HG03066 (cell line): ENCODE data around the gene KSR2.
"Not testable (repeated sequence)": the region's sequence is repeated elsewhere in the genome, so short reads cannot be mapped to it uniquely, and the experiment has no call there.

Source experiments
- ATAC-seq: cut with Tn5 transposase; IDR thresholded peaks from one replicate; pipeline ENCODE4 v1.9.1; 2021; ENCODE audit warnings: low read depth; ENCODE audit not compliant: unreplicated experiment

The KSR2 gene

DNA sequence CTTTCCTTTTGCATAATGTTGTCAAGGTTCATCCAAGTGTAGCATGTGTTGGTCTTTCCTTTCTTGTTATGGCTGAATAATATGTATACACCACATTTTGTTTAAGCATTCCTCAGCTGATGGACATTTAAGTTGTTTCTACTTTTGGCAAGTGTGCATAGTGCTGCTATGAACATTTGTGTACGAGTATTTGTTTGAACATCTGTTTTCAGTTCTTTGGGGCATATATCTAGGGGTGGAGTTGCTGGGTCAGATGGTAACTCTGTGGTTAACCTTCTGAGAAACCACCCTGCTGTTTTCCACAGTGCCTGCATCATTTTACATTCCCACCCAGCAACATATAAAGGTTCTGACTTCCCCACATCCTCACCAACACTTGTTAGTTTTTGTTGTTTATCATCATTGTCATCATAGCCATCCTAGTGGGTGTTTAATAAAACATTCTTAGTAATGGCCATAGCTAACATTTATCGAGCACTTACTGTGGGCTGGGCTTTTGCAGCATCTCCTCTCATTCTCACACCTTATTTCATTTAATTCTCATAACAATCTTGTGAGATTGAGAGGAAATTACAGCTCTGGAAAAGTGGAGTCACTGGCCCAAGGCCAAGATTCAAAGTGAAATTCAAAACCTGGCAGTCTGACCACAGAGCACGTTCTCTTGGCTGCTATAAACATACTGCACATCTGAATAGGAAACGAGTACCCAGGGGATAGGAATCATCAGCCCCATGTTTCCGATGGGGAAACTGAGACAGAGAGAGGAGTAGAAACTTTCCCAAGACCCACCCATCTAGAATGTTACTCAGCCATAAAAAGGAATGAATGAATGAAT is 193.6 kb downstream of the KSR2 start:
- no peak for ATAC-seq

GRCh38 chr12:117768860-117769259 is 199.9 kb downstream of the KSR2 start:
- ATAC-seq = no peak

GRCh38 chr12:117766008-117766407 is 202.8 kb downstream of the KSR2 start:
- ATAC-seq = no peak

GRCh38 chr12:117762143-117762542 is 206.6 kb downstream of the KSR2 start:
- ATAC-seq = no peak

- ATAC-seq = no peak
These were observed 207.2 kb downstream of the KSR2 start for GRCh38 chr12:117761528-117762100.

DNA sequence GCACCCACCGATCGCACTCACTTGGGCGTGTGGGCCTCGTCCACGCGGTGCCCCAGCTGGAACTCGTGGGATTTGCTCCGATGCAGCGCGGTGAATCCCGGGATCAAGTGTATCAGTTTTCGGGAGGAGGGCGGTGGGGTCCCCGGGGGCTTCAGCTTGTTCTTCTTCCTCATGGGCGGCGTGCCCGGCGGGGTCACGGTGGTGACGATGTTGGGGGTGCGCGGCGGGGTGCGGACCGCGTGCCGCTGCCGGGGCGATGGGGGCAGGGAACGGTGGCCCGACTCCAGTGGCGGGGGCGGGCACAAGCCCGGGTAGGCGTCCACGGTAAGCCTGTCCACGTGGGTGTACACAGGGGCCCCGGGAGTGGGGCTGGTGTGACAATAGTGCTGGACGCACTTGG is 207.8 kb downstream of the KSR2 start:
- no peak for ATAC-seq

- ATAC-seq = no peak
These were observed 218.1 kb downstream of the KSR2 start for GRCh38 chr12:117750657-117751056.

DNA sequence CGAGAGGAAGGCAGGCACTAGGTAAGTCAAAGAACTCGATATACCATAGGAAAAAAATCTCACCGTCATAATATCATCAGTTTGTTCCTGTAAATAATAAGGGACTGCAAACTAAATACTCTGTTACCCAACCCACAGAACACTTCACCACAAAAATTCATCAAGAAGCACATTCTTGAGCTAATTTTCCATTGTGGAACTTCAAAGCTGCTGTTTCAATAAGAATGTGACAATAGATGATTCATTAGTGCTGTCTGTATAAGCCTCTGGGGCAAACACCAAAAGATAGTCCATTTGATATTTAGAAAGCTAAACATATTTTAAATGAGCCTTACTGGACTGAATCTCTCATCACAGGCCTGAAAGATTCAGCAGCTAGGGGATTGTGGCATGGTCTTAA is 219.4 kb downstream of the KSR2 start:
- ATAC-seq = no peak

DNA sequence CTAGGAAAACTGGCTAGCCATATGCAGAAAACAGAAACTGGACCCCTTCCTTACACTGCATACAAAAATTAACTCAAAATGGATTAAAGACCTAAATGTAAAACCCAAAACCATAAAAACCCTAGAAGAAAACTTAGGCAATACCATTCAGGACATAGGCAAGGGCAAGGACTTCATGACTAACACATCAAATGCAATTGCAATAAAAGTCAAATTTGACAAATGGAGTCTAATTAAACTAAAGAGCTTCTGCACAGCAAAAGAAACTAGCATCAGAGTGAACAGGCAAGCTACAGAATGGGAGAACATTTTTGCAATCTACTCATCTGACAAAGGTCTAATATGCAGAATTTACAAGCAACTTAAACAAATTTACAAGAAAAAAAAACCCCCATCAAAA is 222.4 kb downstream of the KSR2 start:
- ATAC-seq = not testable (repeated sequence)

DNA sequence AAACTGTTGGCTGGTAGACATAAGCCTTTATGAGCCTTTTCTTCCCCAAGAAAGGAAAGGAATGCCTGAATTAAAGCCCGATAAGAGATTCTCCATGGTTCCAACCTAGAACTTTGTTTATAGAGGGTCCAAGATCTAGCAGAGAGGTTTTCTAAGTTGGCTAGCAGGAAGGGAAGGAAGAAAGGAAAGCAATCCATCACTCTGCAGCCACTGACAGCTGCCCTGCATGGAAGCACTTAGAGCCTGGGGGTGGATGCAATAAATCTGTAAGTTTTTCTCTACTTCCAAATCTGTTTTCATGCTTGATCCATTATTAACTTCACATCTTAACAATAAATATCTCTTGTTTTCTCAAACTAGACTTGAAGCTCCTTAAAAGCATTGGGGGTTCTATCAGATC is 224.4 kb downstream of the KSR2 start:
- ATAC-seq = no peak

GRCh38 chr12:117743761-117744160 is 225.0 kb downstream of the KSR2 start:
- no peak for ATAC-seq

DNA sequence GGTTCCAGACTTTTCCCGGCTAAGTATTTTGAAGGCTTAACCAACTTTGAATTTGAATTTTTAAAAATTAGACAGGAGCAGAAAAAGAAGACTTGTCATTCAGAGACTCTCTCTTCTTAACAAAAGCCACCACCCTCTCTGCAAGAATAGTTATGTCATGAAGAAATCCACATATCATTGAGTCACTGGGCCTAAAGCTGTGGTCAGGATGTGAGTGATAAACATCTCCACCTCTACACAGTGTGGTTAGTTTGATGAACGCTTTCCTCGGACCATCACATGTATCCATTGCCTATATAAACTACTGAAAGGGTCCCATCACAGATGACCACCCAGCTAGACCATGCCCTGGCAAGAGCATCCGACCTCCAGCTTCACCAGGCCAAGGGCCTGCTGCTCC is 226.1 kb downstream of the KSR2 start:
- ATAC-seq = no peak

DNA sequence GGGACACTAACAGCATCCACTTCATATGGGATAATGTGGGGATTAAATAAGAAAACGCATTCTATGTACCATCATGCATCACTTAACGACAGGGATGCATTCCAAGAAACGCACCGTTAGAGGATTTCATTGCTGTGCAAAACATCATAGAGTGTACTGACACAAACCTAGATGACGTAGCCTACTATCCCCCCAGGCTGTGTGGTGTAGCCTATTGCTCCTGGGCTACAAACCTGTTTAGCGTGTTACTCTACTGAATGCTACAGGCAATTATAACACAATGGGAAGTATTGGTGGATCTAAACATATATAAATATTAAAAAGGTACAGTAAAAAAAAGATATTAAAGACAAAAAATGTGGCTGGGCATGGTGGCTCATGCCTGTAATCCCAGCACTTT is 230.6 kb downstream of the KSR2 start:
- ATAC-seq = no peak

GRCh38 chr12:117733549-117733805 is 235.3 kb downstream of the KSR2 start:
- ATAC-seq = no peak

DNA sequence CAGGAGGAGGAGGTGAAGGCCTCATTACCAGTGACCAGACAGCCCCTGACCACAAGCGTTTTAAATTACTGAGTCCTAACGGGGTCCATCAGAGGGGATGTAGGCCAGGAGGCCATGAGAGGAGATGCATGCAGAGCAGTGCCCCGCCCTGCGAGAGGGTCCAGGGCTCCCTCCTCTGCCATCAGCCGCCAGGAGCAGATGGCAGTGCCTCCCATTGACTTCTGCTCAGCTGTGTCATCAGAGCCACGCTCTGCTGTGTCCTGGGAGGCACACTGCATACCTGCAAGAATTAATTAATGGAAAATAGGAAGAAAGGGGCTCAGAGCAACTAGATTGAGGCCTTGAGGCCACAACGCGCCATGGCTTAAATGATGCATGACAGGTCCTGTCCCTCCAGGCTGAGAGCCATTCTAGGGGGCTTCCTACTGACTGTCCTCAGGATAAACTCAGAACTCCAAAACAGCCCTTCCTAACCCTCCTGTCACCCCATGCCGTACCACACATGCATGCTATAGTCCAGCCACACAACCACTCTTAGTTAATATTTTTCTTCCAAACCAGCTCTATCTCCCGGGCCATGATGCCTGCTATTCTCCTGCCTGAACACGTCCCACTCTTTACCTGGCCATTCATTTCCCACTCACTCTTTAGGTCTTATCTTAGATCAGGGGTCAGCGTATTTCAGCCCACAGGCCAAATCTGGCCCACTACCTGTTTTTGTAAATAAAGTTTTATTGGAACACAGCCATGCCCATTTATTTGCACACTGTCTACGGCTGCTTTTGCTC is 235.8 kb downstream of the KSR2 start:
- ATAC-seq = no peak

GRCh38 chr12:117731131-117731530 is 237.7 kb downstream of the KSR2 start:
- ATAC-seq = not testable (repeated sequence)

DNA sequence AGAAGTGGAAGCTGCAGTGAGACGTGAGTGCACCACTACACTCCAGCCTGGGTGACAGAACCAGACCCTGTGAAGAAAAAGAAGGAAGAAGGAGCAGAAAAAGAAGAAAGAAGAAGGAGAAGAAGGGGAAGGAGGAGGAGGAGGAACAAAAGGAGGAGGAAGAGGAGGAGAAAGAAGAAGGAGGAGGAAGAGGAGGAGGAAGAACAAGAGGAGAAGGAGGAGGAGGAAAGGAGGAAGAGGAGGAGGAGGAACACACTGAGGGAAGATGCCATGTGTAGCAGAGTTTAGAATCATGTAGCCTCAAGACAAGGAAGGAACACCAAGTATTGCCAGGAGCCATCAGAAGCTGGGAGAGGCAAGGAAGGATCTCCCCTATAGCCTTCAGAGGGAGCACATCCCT is 241.5 kb downstream of the KSR2 start:
- ATAC-seq = no peak

DNA sequence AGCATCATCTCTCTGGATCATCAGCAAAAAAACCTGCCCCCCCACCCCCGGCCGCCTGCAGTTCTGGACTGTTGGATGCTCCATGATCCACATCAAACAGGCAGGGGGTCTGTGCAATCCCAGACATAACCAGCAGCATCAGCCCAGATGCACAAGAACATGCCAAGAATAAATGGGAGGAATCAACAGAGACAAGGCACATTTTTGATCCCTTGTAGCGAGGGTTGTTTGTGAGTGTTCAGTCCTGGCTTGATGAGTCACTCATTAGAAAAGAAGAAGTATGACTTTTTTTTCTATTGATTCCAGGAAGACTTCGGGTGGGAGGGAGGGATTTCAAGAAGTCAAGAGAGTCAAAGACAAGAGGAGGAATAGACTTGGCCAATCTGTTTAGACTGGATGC is 244.2 kb downstream of the KSR2 start:
- no peak for ATAC-seq

- ATAC-seq = no peak
These were observed 250.2 kb downstream of the KSR2 start for GRCh38 chr12:117718559-117718958.

DNA sequence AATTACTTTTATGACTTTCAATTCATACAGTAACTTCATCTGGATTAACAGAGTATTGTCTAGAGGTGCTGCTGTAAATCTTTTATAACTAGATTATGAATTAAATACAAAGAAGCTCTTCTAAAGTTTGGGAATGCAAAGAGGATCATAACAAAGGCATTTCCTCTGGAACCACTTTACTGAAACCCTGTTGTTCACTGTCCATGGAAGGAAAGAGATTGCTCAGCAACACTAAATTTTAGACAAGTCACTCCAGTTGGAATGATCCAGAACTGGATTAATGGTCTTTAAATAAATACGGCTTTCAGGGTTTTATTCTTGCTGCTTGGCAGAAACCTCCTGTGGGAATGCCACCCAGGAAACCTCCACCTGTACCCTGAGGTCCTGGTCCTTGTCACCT is 250.6 kb downstream of the KSR2 start:
- ATAC-seq = no peak

GRCh38 chr12:117714203-117714602 is 254.6 kb downstream of the KSR2 start:
- ATAC-seq = no peak

DNA sequence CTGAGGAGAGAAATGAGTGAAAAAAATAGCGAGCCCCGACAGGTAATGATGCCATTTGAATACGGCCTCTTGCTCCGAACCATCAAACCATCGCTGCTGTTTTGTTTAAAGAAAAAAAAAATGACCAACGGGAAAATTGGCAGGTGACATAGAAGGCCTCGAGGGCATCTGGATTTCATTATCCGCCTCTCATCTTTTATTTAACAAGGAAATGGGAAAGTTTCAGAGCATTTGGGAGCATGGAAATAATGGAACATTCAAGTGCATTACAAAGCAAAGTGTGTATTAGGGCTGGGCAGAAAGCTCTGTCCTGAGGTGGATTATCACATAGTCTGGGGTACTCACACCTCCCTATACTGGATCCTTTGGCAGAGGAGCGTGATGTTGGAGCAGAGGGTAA is 258.7 kb downstream of the KSR2 start:
- no peak for ATAC-seq
